RWPE1 (cell line): ENCODE data around the gene IL7R.
A peak's percentile ranks its signal among the peaks of the same experiment; 100 is the strongest.
"Not testable (repeated sequence)": the region's sequence is repeated elsewhere in the genome, so short reads cannot be mapped to it uniquely, and the experiment has no call there.

Experiments used
- CTCF ChIA-PET: fragments of 350-600 bp; sonication (Branson Sonifier 250); formaldehyde crosslinking; extraction: SDS; loops from one replicate; lab custom pipeline; 2021; lab: Yijun Ruan, JAX
- POLR2A ChIA-PET: fragments of 400-600 bp; formaldehyde crosslinking; extraction: SDS; loops from one replicate; lab custom pipeline; 2020; ENCODE audit warnings: antibody characterized with exemption; ENCODE audit not compliant: low non-redundant PET; lab: Yijun Ruan, JAX
- DNase-seq: peaks from one replicate; pipeline ENCODE4 v3.0.0; 2012; ENCODE audit warnings: low spot score
- H3K27ac ChIP-seq: fragments of 450-650 bp; 2 replicates; pipeline ENCODE4 v1.5.1; 2017
- TF ChIP-seq, protein P1 (sequence below): fragments of 450-650 bp; conservative IDR thresholded peaks from 2 replicates; pipeline ENCODE4 v1.5.1; 2017; ENCODE audit warnings: low read depth, mild to moderate bottlenecking

IL7R gene

DNA sequence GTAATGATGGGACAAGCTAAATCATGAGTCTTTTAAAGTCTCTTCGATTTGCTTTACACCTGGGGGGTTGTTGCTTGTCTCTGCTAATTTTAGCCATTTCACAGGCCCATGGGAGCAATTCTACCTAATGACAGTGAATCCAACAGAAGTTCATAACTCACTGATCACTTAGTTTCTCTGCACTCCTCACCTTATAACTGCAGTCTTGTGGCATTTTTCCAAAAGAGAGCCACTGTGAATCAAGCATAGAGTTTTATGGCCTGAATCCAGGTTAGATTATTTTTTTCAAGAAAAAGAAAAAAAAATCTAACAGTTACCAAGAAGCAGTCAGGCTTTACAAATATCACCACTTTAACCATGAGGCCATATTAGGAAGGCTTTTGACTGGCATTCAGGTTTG is 1.5 kb upstream of the IL7R start:
- no peak for DNase-seq
- TF ChIP-seq, protein P1, sequence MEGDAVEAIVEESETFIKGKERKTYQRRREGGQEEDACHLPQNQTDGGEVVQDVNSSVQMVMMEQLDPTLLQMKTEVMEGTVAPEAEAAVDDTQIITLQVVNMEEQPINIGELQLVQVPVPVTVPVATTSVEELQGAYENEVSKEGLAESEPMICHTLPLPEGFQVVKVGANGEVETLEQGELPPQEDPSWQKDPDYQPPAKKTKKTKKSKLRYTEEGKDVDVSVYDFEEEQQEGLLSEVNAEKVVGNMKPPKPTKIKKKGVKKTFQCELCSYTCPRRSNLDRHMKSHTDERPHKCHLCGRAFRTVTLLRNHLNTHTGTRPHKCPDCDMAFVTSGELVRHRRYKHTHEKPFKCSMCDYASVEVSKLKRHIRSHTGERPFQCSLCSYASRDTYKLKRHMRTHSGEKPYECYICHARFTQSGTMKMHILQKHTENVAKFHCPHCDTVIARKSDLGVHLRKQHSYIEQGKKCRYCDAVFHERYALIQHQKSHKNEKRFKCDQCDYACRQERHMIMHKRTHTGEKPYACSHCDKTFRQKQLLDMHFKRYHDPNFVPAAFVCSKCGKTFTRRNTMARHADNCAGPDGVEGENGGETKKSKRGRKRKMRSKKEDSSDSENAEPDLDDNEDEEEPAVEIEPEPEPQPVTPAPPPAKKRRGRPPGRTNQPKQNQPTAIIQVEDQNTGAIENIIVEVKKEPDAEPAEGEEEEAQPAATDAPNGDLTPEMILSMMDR: no peak
- CTCF ChIA-PET: no interaction called here
- H3K27ac ChIP-seq: no peak overlapping the region
- POLR2A ChIA-PET: no interaction called here

DNA sequence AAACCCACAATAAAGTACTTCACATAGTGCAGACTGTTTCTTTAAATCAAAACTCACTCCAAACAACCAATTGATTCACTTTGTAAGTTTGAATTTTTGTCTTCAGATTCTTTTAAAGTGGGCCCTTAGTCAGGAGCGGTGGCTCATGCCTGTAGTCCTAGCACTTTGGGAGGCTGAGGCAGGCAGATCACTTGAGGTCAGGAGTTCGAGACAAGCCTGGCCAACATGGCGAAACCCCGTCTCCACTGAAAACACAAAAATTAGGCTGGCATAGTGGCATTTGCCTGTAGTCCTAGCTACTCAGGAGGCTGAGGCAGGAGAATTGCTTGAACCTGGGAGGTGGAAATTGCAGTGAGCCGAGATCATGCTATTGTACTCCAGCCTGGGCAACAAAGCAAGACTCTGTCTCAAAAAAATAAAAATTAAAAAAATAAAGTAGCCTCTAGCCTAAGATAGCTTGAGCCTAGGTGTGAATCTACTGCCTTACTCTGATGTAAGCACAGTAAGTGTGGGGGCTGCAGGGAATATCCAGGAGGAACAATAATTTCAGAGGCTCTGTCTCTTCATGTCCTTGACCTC is 416 bp upstream of the IL7R start:
- DNase-seq, POLR2A ChIA-PET, CTCF ChIA-PET: not testable (repeated sequence)
- H3K27ac ChIP-seq: peak overlapping the region; percentile 55; the same call in 1 of the 2 replicates

DNA sequence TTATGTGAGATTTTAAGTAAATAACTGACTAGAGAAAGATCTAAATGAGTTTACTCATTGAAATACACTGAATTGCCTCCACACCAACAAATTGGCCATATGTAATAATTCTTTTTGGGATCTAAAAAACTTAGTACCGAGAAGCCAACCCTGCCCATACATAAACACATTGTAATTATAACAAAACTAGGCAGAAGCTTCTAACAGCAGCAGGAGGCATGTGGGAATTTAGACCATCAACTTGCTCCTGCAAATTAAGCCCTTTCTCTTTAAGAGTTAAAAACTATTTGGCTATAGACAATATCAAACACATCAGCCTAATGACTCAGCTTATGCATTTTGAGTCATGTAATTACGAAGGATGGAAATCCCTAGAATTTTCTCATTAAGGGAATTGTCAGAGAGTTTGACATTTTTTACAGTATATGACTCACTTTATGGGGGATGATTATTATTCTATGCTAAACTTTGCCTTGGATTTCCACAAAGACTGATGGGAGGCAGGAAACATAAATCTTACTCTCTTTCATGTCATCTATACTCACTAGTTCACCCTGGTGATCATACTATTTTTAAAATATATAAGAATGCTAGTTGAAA is 1.0 kb downstream of the IL7R start:
- DNase-seq: peak; percentile 87
- ChIA-PET CTCF (interaction anchor here (0.6 to 0.9 kb wide), 2 partner anchors 69 to 80 kb away, joined by 3 read pairs; no protein-coding TSS in a partner anchor), POLR2A (no interaction called here)
- no peak overlapping the region for H3K27ac ChIP-seq
- TF ChIP-seq, protein P1: no peak

DNA sequence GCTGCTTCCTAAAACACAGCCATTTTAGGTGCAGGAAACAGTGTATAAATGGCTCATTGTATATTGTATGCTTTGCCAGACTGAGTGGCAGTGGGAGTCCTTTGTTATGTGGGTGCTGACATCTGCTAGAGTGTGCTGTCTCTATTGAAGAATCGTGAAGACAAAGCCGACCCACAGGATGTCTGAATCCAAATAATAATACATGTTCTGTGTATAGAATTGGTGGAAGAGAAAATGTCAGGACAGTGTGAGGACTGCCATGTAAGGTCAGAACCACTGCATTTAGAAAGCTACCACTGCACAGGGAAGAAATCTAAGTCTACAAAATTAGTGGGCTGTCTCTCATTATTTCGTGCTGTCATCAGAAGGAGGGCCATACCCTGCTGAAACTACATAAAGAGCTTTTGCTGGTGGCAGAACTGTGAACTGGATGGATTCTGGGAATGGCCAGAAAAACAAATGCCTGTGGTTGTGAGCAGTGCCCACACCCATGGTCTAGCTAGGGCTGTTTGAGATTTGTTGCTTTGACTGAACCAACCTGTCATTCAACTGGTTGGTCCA is 2.5 kb downstream of the IL7R start:
- DNase-seq: no peak
- TF ChIP-seq, protein P1: no peak
- CTCF ChIA-PET: interaction anchor here (0.6 to 1.3 kb wide), 3 partner anchors 9 to 478 kb away, joined by 3 read pairs; no protein-coding TSS in a partner anchor
- H3K27ac ChIP-seq: no peak overlapping the region
- POLR2A ChIA-PET: no interaction called here

DNA sequence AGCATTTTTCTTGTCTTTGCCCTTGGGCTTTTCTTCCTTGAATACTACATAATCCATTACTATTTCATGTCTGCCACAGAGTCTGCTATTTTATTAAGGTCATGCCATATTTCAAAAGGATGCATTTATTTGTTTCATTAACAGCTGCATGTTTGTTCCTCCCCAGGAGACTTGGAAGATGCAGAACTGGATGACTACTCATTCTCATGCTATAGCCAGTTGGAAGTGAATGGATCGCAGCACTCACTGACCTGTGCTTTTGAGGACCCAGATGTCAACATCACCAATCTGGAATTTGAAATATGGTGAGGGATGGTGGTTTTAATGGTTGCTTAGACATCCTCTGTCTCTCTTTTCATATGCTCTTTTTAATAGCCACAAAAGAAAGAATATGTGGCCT is 4.0 kb downstream of the IL7R start:
- ChIA-PET CTCF (no interaction called here), POLR2A (no interaction called here)
- H3K27ac ChIP-seq: no peak overlapping the region

DNA sequence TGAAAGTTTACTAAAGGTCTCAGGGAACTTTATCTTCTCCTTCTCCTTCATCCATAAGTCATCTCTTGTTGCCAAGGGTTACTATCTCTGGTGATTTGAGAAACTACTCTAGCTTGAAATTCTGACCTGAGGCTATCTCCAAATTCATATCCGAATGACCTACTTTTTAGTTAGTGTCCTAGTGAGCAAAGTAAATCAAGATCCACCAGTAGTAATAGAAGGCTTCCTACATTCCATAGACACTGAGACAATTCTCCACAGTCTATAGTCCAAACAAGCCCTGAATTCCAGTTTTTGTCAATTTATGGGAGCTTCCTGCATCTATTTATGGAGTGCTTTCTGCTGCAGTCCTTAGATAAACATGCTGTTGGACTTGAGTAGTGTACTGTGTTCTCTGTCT is 5.0 kb downstream of the IL7R start:
- TF ChIP-seq, protein P1: no peak
- DNase-seq: no peak
- H3K27ac ChIP-seq: no peak overlapping the region
- CTCF ChIA-PET: no interaction called here
- POLR2A ChIA-PET: no interaction called here

More for the DNA sequence above, 4.0 kb downstream of the IL7R start:
- no peak for DNase-seq
- TF ChIP-seq, protein P1: no peak

DNA sequence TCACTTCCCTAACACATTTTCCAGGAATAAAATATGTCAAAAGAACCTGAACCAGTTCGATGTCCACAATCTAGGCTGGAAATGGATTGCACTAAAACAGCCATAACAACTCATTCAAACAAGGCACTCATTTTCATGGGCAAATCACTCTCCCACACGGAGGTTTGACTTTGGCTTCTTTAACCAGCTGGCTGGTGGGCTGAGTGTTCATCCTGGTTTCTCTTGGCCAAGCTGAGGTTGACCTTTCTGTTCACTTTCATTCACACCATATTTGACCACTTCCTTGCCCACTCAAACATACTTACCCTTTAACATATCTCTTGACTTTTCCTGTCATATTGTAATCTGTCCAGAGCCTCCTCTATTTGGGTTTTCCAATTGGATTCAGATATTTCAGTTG is 5.4 kb downstream of the IL7R start:
- POLR2A ChIA-PET: no interaction called here
- CTCF ChIA-PET: interaction anchor here (0.5 kb wide), 1 partner anchor 549 kb away, joined by 3 read pairs; no protein-coding TSS in a partner anchor

More for the DNA sequence above, 5.4 kb downstream of the IL7R start:
- no peak for DNase-seq
- TF ChIP-seq, protein P1: no peak
- H3K27ac ChIP-seq: no peak overlapping the region
